Activated CD8-positive, alpha-beta memory T cell treated with anti-CD3 and anti-CD28 coated beads, Interleukin-2, amount 50 U/mL, for 24 hours (primary cell): ENCODE measurements around the gene ATP6V0C.

Source experiments
- DNase-seq: peaks from one replicate; pipeline ENCODE4 v3.0.0-alpha.2; 2020; ENCODE audit errors: extremely low read depth

The ATP6V0C gene

GRCh38 chr16:2508722-2509400 is 4.9 kb upstream of the ATP6V0C start:
- no peak for DNase-seq

GRCh38 chr16:2511128-2511800 is 2.5 kb upstream of the ATP6V0C start:
- no peak for DNase-seq

- no peak for DNase-seq
These were observed 1.6 kb upstream of the ATP6V0C start for GRCh38 chr16:2511996-2512734.

- no peak for DNase-seq
These were observed 882 bp upstream of the ATP6V0C start for GRCh38 chr16:2512735-2513404.

GRCh38 chr16:2514333-2515179 is 804 bp downstream of the ATP6V0C start:
- no peak for DNase-seq

- no peak for DNase-seq
These were observed 1.6 kb downstream of the ATP6V0C start for GRCh38 chr16:2515180-2515851.

- no peak for DNase-seq
These were observed 2.9 kb downstream of the ATP6V0C start for GRCh38 chr16:2516391-2517240.

GRCh38 chr16:2517954-2518605 is 4.3 kb downstream of the ATP6V0C start:
- no peak for DNase-seq

GRCh38 chr16:2518823-2519710 is 5.3 kb downstream of the ATP6V0C start:
- DNase-seq = no peak

- DNase-seq = no peak
These were observed 5.9 kb downstream of the ATP6V0C start for GRCh38 chr16:2519711-2520080.

- DNase-seq = no peak
These were observed 6.5 kb downstream of the ATP6V0C start, which contains the start of gene AMDHD2 for GRCh38 chr16:2520097-2520783. Gene AMDHD2, plus strand, starts transcription at chr16:2520371. Its CDS starts 88 bp downstream, at chr16:2520459.

GRCh38 chr16:2520784-2521531 is 7.2 kb downstream of the ATP6V0C start:
- DNase-seq = no peak

GRCh38 chr16:2523801-2524231 is 10.1 kb downstream of the ATP6V0C start:
- DNase-seq = no peak

- DNase-seq = no peak
These were observed 10.7 kb downstream of the ATP6V0C start for GRCh38 chr16:2524339-2524938.

GRCh38 chr16:2526135-2526534 is 12.4 kb downstream of the ATP6V0C start:
- DNase-seq = no peak

GRCh38 chr16:2527071-2527783 is 13.5 kb downstream of the ATP6V0C start:
- no peak for DNase-seq
